Measurements from ENCODE around the gene ROR2. TPM values are rescaled to one million over a fixed set of nuclear protein-coding genes. Genes with fewer than 3 reads are reported as not detected.

The ROR2 gene
- total RNA-seq, 2 donors from 2014 or later: 4.0 to 5.4 TPM

DNA sequence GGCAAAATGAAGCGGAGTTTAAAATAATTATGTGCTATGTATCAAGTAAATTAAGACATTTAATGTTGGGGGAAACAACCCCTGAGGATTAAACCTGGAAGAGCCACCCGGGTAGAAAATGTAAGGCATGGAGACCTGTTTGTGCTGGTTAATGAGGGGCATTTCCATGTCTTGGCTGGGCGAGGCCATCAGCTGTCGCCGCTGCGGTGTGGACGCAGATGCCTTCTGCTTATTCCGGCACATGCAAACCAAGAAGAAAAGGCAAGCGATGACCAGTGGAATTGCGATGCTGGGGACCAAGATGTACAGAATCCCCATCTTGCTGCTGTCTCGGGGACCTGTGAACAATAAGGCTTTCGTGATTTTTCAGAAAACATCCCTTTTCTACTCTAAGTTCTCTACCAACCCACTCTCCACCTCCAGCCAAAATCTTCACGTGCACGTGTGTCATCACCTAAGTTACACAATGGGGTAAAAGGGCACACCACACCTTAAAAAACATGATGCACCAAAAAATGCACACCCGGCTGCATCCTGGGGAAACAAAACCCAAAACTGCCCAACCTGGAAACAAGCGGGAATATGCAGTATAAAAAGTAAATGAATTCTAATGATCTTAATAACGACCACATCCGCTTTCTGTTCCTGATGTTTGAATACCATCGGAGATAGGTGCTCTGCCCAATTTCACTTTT is 223.5 kb downstream of the ROR2 start:
- ATAC-seq: no peak
- Histone ChIP-seq H3K4me1 (peaks cover 5% of the 10 kb centered on the region), H3K9me3 (no peaks in the 10 kb centered on the region), H3K36me3 (replicated peaks in 1 of 2; ENCODE audit: insufficient read depth in 1 of 2, low read depth in 2 of 2) (no peaks in the 10 kb centered on the region), H3K4me3 (no peak overlapping the region), H3K27me3 (no peaks in the 10 kb centered on the region), H3K27ac (no peak overlapping the region)
- intact Hi-C loops (cut with DNase I): no loop called here
- no peak for DNase-seq
- WGBS, 2 donors: 79 to 83% methylated on average over 19 of the region's 19 CpGs
- no peak for TF ChIP-seq POLR2A (IDR thresholded peaks at IDR 0.05)
- TF ChIP-seq CTCF (IDR thresholded peaks at IDR 0.05): no peak

- Histone ChIP-seq H3K9me3 (no peaks in the 10 kb centered on the region), H3K27ac (no peak overlapping the region), H3K27me3 (no peaks in the 10 kb centered on the region), H3K4me3 (no peak overlapping the region), H3K36me3 (replicated peaks in 1 of 2; ENCODE audit: insufficient read depth in 1 of 2, low read depth in 2 of 2) (no peaks in the 10 kb centered on the region), H3K4me1 (peaks cover 5% of the 10 kb centered on the region)
- ATAC-seq (no peak), DNase-seq (no peak)
- intact Hi-C loops (cut with DNase I): no loop called here
- TF ChIP-seq POLR2A (IDR thresholded peaks at IDR 0.05) (no peak), CTCF (IDR thresholded peaks at IDR 0.05) (no peak)
- WGBS, 2 donors: 91% methylated on average over 7 of the region's 7 CpGs; no CpG with 5 or more reads in 1 of the 2 donors
Observed at GRCh38 chr9:91725651-91726050, 224.4 kb downstream of the ROR2 start.

DNA sequence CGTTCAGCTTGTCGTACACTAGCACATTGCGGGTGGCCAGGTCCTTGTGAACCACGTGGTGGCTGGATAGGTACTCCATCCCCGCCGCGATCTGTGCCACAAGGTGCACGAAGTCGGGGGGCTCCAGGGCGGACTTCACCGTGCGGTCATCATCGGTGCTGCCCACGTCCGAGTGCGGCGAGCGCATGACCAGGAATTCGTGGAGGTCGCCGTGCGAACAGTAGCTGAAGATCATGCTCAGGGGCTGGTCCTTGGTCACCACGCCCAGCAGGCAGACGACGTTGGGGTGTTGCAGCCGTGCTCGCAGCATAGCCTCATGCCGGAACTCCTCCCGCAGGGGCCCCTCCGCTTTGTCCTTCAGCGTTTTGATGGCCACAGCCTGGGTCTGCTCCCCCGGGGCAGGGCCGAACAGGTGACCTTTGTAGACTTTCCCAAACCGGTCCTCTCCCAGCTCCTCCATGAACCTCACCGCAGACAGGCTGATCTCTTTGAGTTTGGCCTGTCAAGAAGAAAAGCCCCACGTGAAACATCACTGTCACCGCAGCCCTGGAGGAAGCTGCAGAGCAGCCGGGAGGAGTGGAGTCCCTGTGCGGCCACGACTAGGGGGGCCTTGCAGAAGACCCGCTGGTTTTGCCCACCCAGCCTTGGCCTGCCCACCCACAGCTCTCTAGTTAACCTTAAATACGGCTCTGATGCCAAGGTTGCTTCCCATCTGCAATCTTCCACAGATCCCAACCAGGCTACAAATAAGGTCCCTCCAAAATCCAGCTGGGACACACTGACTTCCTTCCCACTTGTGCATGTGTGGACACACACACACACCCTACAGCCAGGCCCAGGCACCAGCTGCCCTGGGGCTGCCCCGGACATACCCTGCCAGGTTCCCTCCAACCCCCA is 225.2 kb downstream of the ROR2 start:
- TF ChIP-seq CTCF (IDR thresholded peaks at IDR 0.05) (no peak), POLR2A (IDR thresholded peaks at IDR 0.05) (no peak)
- DNase-seq (no peak), ATAC-seq (no peak)
- no peaks in the 10 kb centered on the region for H3K9me3 ChIP-seq
- WGBS, 2 donors: 86 to 92% methylated on average over 17 to 31 of the region's 43 CpGs
- H3K36me3 ChIP-seq (replicated peaks in 1 of 2; ENCODE audit: insufficient read depth in 1 of 2, low read depth in 2 of 2): no peaks in the 10 kb centered on the region
- H3K27me3 ChIP-seq: no peaks in the 10 kb centered on the region
- no peak overlapping the region for H3K4me3 ChIP-seq
- peaks cover 5% of the 10 kb centered on the region for H3K4me1 ChIP-seq
- intact Hi-C loops (cut with DNase I): no loop called here
- H3K27ac ChIP-seq: no peak overlapping the region

- Histone ChIP-seq H3K9me3 (no peaks in the 10 kb centered on the region), H3K36me3 (replicated peaks in 1 of 2; ENCODE audit: insufficient read depth in 1 of 2, low read depth in 2 of 2) (no peaks in the 10 kb centered on the region), H3K4me3 (no peak overlapping the region), H3K27me3 (no peaks in the 10 kb centered on the region), H3K4me1 (peaks cover 5% of the 10 kb centered on the region), H3K27ac (no peak overlapping the region)
- no peak for TF ChIP-seq POLR2A (IDR thresholded peaks at IDR 0.05)
- no peak for TF ChIP-seq CTCF (IDR thresholded peaks at IDR 0.05)
- WGBS, 2 donors: 72 to 85% methylated on average over 17 to 21 of the region's 21 CpGs
- intact Hi-C loops (cut with DNase I): no loop called here
- ATAC-seq: no peak
- no peak for DNase-seq
Observed at GRCh38 chr9:91724068-91724440, 226.0 kb downstream of the ROR2 start.
